ENCODE results near the gene SPRYD7. TPM values are rescaled to one million over a fixed set of nuclear protein-coding genes. Genes with fewer than 3 reads are reported as not detected.

Gene SPRYD7
- total RNA-seq, 1 experiment from 2014 or later = 6.8 TPM

DNA sequence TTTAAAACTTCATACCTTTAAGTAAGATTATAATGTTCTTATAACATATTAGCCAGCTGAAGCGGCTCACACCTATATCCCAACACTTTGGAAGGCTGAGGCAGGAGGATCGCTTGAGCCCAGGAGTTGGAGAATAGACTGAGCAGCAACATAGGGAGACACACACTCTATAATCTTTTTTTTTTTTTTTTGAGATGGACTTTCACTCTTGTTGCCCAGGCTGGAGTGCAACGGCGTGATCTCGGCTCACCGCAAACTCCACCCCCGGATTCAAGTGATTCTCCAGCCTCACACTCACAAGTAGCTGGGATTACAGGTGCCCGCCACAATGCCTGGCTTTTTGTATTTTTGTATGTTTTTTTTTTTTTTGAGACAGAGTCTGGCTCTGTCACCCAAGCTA is 37.3 kb downstream of the SPRYD7 start:
- ChIA-PET CTCF (interaction anchor here (0.6 kb wide), 1 partner anchor 663 kb away, joined by 4 read pairs; no protein-coding TSS in a partner anchor), POLR2A (ENCODE audit: unreplicated experiment) (no interaction called here)
- Histone ChIP-seq H2AFZ (ENCODE audit: low read length) (no peak overlapping the region), H3K9me2 (replicated peaks; ENCODE audit: low read length) (no peaks in the 10 kb centered on the region), H3K4me3 (ENCODE audit: low read length) (no peak overlapping the region), H4K20me1 (ENCODE audit: low read length) (no peaks in the 10 kb centered on the region), H3F3A (ENCODE audit: low read length, unreplicated experiment) (no peaks in the 10 kb centered on the region), H3K27ac (ENCODE audit: low read length) (no peak overlapping the region), H3K27me3 (ENCODE audit: low read length) (no peaks in the 10 kb centered on the region), H3K36me3 (ENCODE audit: low read depth, low read length) (no peaks in the 10 kb centered on the region), H3K9me3 (ENCODE audit: low read length) (no peaks in the 10 kb centered on the region), H3K4me2 (ENCODE audit: low read length) (no peak overlapping the region), H3K4me1 (ENCODE audit: insufficient read depth, low read length) (no peaks in the 10 kb centered on the region), H3K9ac (ENCODE audit: low read length) (no peak overlapping the region), H3K79me2 (ENCODE audit: low read length) (no peaks in the 10 kb centered on the region)
- BruUV-seq (replicated peaks) = no TSS peak
- ATAC-seq (no peak), DNase-seq (no peak)
- no peak for TF ChIP-seq EZH2 (IDR thresholded peaks at IDR 0.05; ENCODE audit: low read length, unreplicated experiment)
- intact Hi-C loops (cut with micrococcal nuclease) = no loop called here

GRCh38 chr13:49897713-49898112 is 38.4 kb downstream of the SPRYD7 start:
- H3K4me3 ChIP-seq (ENCODE audit: low read length) = no peak overlapping the region
- TF ChIP-seq EZH2 (IDR thresholded peaks at IDR 0.05; ENCODE audit: low read length, unreplicated experiment) (no peak), CTCF (conservative IDR thresholded peaks at IDR 0.05; ENCODE audit: low read depth, low read length) (no peak), EZH2phosphoT487 (IDR thresholded peaks at IDR 0.05; ENCODE audit: borderline replicate concordance, low read length) (no peak)
- H3K9me3 ChIP-seq (ENCODE audit: low read length) = no peaks in the 10 kb centered on the region
- no peak overlapping the region for H3K9ac ChIP-seq (ENCODE audit: low read length)
- no peak overlapping the region for H2AFZ ChIP-seq (ENCODE audit: low read length)
- no peak overlapping the region for H3K4me2 ChIP-seq (ENCODE audit: low read length)
- no peaks in the 10 kb centered on the region for H3K27me3 ChIP-seq (ENCODE audit: low read length)
- no peaks in the 10 kb centered on the region for H3K79me2 ChIP-seq (ENCODE audit: low read length)
- intact Hi-C loops (cut with micrococcal nuclease) = no loop called here
- H3K27ac ChIP-seq (ENCODE audit: low read length) = no peak overlapping the region
- no peaks in the 10 kb centered on the region for H3F3A ChIP-seq (ENCODE audit: low read length, unreplicated experiment)
- H4K20me1 ChIP-seq (ENCODE audit: low read length) = no peaks in the 10 kb centered on the region
- ChIA-PET POLR2A (ENCODE audit: unreplicated experiment) (no interaction called here), CTCF (no interaction called here)
- DNase-seq = no peak
- no peaks in the 10 kb centered on the region for H3K36me3 ChIP-seq (ENCODE audit: low read depth, low read length)
- no peaks in the 10 kb centered on the region for H3K9me2 ChIP-seq (replicated peaks; ENCODE audit: low read length)
- ATAC-seq = no peak
- no peaks in the 10 kb centered on the region for H3K4me1 ChIP-seq (ENCODE audit: insufficient read depth, low read length)
- no TSS peak for BruUV-seq (replicated peaks)

DNA sequence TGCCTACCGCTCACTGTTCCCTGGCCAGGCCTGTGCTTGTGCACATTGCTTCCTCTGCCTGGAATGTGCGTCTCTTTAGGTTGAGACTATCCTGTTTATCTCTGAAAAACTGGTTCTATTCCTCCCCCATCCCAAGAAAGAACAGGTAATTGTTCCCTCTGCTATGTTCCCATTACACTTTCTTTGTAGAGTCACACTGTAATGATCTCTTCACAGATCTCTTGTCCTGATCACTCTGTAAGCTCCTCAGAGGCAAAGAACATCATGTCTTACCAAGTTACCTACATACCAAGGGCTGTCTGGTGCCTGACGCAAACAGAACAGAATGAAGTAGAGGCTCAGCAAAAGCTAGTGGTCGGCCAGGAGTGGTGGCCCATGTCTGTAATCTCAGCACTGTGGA is 40.3 kb downstream of the SPRYD7 start:
- Histone ChIP-seq H3K4me2 (ENCODE audit: low read length) (no peak overlapping the region), H3K4me3 (ENCODE audit: low read length) (no peak overlapping the region), H3F3A (ENCODE audit: low read length, unreplicated experiment) (no peaks in the 10 kb centered on the region), H3K27ac (ENCODE audit: low read length) (no peak overlapping the region), H3K9me3 (ENCODE audit: low read length) (no peaks in the 10 kb centered on the region), H3K36me3 (ENCODE audit: low read depth, low read length) (no peaks in the 10 kb centered on the region), H3K9me2 (replicated peaks; ENCODE audit: low read length) (no peaks in the 10 kb centered on the region), H4K20me1 (ENCODE audit: low read length) (no peaks in the 10 kb centered on the region), H2AFZ (ENCODE audit: low read length) (no peak overlapping the region), H3K79me2 (ENCODE audit: low read length) (no peaks in the 10 kb centered on the region), H3K27me3 (ENCODE audit: low read length) (no peaks in the 10 kb centered on the region), H3K9ac (ENCODE audit: low read length) (no peak overlapping the region), H3K4me1 (ENCODE audit: insufficient read depth, low read length) (no peaks in the 10 kb centered on the region)
- BruUV-seq (replicated peaks) = no TSS peak
- TF ChIP-seq CTCF (conservative IDR thresholded peaks at IDR 0.05; ENCODE audit: low read depth, low read length) (no peak), EZH2 (IDR thresholded peaks at IDR 0.05; ENCODE audit: low read length, unreplicated experiment) (no peak), EZH2phosphoT487 (IDR thresholded peaks at IDR 0.05; ENCODE audit: borderline replicate concordance, low read length) (no peak)
- DNase-seq (no peak), ATAC-seq (no peak)
- ChIA-PET POLR2A (ENCODE audit: unreplicated experiment) (no interaction called here), CTCF (no interaction called here)
- intact Hi-C loops (cut with micrococcal nuclease) = no loop called here

All from PC-3 (cell line).